ENCODE data around the gene WDR70. TPM values are rescaled to one million over a fixed set of nuclear protein-coding genes. Genes with fewer than 3 reads are reported as not detected.

Gene WDR70
- total RNA-seq, 1 donor from 2014 or later, result 18.7 TPM

- Histone ChIP-seq H3K27ac (replicated peaks) (no peak overlapping the region), H3K4me3 (no peak overlapping the region), H3K4me1 (peaks cover 7% of the 10 kb centered on the region), H3K36me3 (no peaks in the 10 kb centered on the region), H3K9me3 (replicated peaks) (no peaks in the 10 kb centered on the region), H3K27me3 (ENCODE audit: low read depth) (no peaks in the 10 kb centered on the region)
- TF ChIP-seq CTCF (IDR thresholded peaks at IDR 0.05; ENCODE audit: borderline replicate concordance), result no peak
- intact Hi-C loops (cut with micrococcal nuclease), result no loop called here
- no peak for DNase-seq
Measured at GRCh38 chr5:37567566-37567965, 188.4 kb downstream of the WDR70 start.

- no peak for TF ChIP-seq CTCF (IDR thresholded peaks at IDR 0.05; ENCODE audit: borderline replicate concordance)
- Histone ChIP-seq H3K27me3 (ENCODE audit: low read depth) (no peaks in the 10 kb centered on the region), H3K27ac (replicated peaks) (no peak overlapping the region), H3K9me3 (replicated peaks) (no peaks in the 10 kb centered on the region), H3K36me3 (no peaks in the 10 kb centered on the region), H3K4me1 (peaks cover 7% of the 10 kb centered on the region), H3K4me3 (no peak overlapping the region)
- intact Hi-C loops (cut with micrococcal nuclease), result no loop called here
- no peak for DNase-seq
Measured at GRCh38 chr5:37568018-37568753, 189.1 kb downstream of the WDR70 start.

- no peak for TF ChIP-seq CTCF (IDR thresholded peaks at IDR 0.05; ENCODE audit: borderline replicate concordance)
- intact Hi-C loops (cut with micrococcal nuclease), result no loop called here
- Histone ChIP-seq H3K9me3 (replicated peaks) (no peaks in the 10 kb centered on the region), H3K4me1 (peaks cover 7% of the 10 kb centered on the region), H3K4me3 (no peak overlapping the region), H3K27ac (replicated peaks) (no peak overlapping the region), H3K27me3 (ENCODE audit: low read depth) (no peaks in the 10 kb centered on the region), H3K36me3 (no peaks in the 10 kb centered on the region)
- no peak for DNase-seq
Measured at GRCh38 chr5:37568893-37569292, 189.8 kb downstream of the WDR70 start.

GRCh38 chr5:37569466-37569865, 190.3 kb downstream of the WDR70 start:
- Histone ChIP-seq H3K4me3 (no peak overlapping the region), H3K4me1 (peaks cover 7% of the 10 kb centered on the region), H3K9me3 (replicated peaks) (no peaks in the 10 kb centered on the region), H3K27ac (replicated peaks) (no peak overlapping the region), H3K36me3 (no peaks in the 10 kb centered on the region), H3K27me3 (ENCODE audit: low read depth) (no peaks in the 10 kb centered on the region)
- intact Hi-C loops (cut with micrococcal nuclease), result no loop called here
- DNase-seq, result no peak
- no peak for TF ChIP-seq CTCF (IDR thresholded peaks at IDR 0.05; ENCODE audit: borderline replicate concordance)

GRCh38 chr5:37570597-37570996, 191.5 kb downstream of the WDR70 start:
- Histone ChIP-seq H3K4me3 (no peak overlapping the region), H3K27me3 (ENCODE audit: low read depth) (no peaks in the 10 kb centered on the region), H3K36me3 (no peaks in the 10 kb centered on the region), H3K27ac (replicated peaks) (no peak overlapping the region), H3K4me1 (peaks cover 7% of the 10 kb centered on the region), H3K9me3 (replicated peaks) (no peaks in the 10 kb centered on the region)
- TF ChIP-seq CTCF (IDR thresholded peaks at IDR 0.05; ENCODE audit: borderline replicate concordance), result no peak
- DNase-seq, result no peak
- intact Hi-C loops (cut with micrococcal nuclease), result no loop called here

All from left ventricle myocardium inferior (tissue), 1 donor.